GM23338 (cell line): ENCODE results near the gene PAX5. TPM values are rescaled to one million over a fixed set of nuclear protein-coding genes. Genes with fewer than 3 reads are reported as not detected.

ENCODE experiments used
- ATAC-seq: fragments of 200-7000 bp; cut with Tn5 transposase; 3 replicates; pipeline ENCODE4 v1.9.1; 2020
- DNase-seq: peaks from one replicate; pipeline ENCODE4 v3.0.0-alpha.2; 2015; ENCODE audit warnings: low spot score
- H2AFZ ChIP-seq: fragments of 200-600 bp; sonication (generic); 2 replicates; pipeline ENCODE4 v1.8.0; 2016; ENCODE audit warnings: antibody characterized with exemption, mild to moderate bottlenecking, moderate library complexity
- H3F3A ChIP-seq: fragments of 200-600 bp; sonication (generic); replicated peaks from 2 replicates; pipeline ENCODE4 v1.8.0; 2017; ENCODE audit warnings: antibody characterized with exemption, mixed run types, low read depth
- H3K27ac ChIP-seq: fragments of 200-600 bp; sonication (generic); 2 replicates; pipeline ENCODE4 v1.6.1; 2016; ENCODE audit warnings: low read depth
- H3K27me3 ChIP-seq: fragments of 200-600 bp; sonication (generic); 2 replicates; pipeline ENCODE4 v1.8.0; 2016; ENCODE audit warnings: mild to moderate bottlenecking, mixed run types, moderate library complexity; ENCODE audit not compliant: insufficient read depth
- H3K36me3 ChIP-seq: fragments of 200-600 bp; sonication (generic); 2 replicates; pipeline ENCODE4 v1.8.0; 2016; ENCODE audit warnings: mild to moderate bottlenecking; ENCODE audit not compliant: insufficient read depth
- H3K4me1 ChIP-seq: fragments of 200-600 bp; sonication (generic); 2 replicates; pipeline ENCODE4 v1.8.0; 2016; ENCODE audit warnings: mild to moderate bottlenecking, moderate library complexity; ENCODE audit not compliant: insufficient read depth
- H3K4me2 ChIP-seq: fragments of 200-600 bp; sonication (generic); 2 replicates; pipeline ENCODE4 v1.7.1; 2017; ENCODE audit warnings: mixed run types
- H3K4me3 ChIP-seq: fragments of 200-600 bp; sonication (generic); 2 replicates; pipeline ENCODE4 v1.6.1; 2016; ENCODE audit warnings: mixed run types
- H3K79me2 ChIP-seq: fragments of 200-600 bp; sonication (generic); replicated peaks from 2 replicates; pipeline ENCODE4 v1.8.0; 2017; ENCODE audit warnings: mild to moderate bottlenecking; ENCODE audit not compliant: insufficient read depth
- H3K9me2 ChIP-seq: fragments of 200-600 bp; sonication (generic); 2 replicates; pipeline ENCODE4 v1.8.0; 2017; ENCODE audit not compliant: insufficient read depth
- H4K20me1 ChIP-seq: fragments of 200-600 bp; sonication (generic); replicated peaks from 2 replicates; pipeline ENCODE4 v1.8.0; 2017; ENCODE audit warnings: mild to moderate bottlenecking; ENCODE audit not compliant: insufficient read depth
- H3K27ac Mint-ChIP-seq: 2 replicates; pipeline ENCODE4 v1.8.0; 2020; ENCODE audit warnings: inconsistent platforms, mild to moderate bottlenecking, moderate library complexity, mixed read lengths
- H3K27me3 Mint-ChIP-seq: 3 replicates; pipeline ENCODE4 v1.8.0; 2022; ENCODE audit warnings: low read depth, mild to moderate bottlenecking, moderate library complexity, mixed read lengths, inconsistent platforms; ENCODE audit not compliant: insufficient read depth, poor library complexity
- H3K36me3 Mint-ChIP-seq: 3 replicates; pipeline ENCODE4 v1.8.0; 2021; ENCODE audit warnings: low read depth, mild to moderate bottlenecking, inconsistent platforms, moderate library complexity, mixed read lengths
- H3K4me1 Mint-ChIP-seq: 3 replicates; pipeline ENCODE4 v1.8.0; 2020; ENCODE audit warnings: mild to moderate bottlenecking, inconsistent platforms, mixed read lengths
- H3K4me3 Mint-ChIP-seq: 3 replicates; pipeline ENCODE4 v1.8.0; 2021; ENCODE audit warnings: moderate library complexity, mild to moderate bottlenecking, inconsistent platforms, mixed read lengths
- H3K9me3 Mint-ChIP-seq: 3 replicates; pipeline ENCODE4 v1.8.0; 2020; ENCODE audit warnings: moderate library complexity, mild to moderate bottlenecking, inconsistent platforms, mixed read lengths
- CREB1 ChIP-seq: fragments of 250-450 bp; sonication (Bioruptor Pico); IDR thresholded peaks from 2 replicates; pipeline ENCODE4 v1.5.0; 2020; ENCODE audit warnings: low read depth, mild to moderate bottlenecking, moderate library complexity
- CTCF ChIP-seq, 2 experiments: fragments of 200-600 bp in 1 of 2; sonication (generic) in 1 of 2; conservative IDR thresholded peaks; 2 replicates each; pipeline versions ENCODE4 v1.5.1 to v1.6.1; 2016 to 2017; ENCODE audit warnings: antibody characterized with exemption in 2 of 2, low read depth in 2 of 2, mild to moderate bottlenecking in 2 of 2, moderate library complexity in 1 of 2
- POLR2AphosphoS5 ChIP-seq: IDR thresholded peaks from 2 replicates; pipeline ENCODE4 v1.6.1; 2016; ENCODE audit warnings: antibody characterized with exemption, low read depth
- STAT1 ChIP-seq: IDR thresholded peaks from one replicate; pipeline ENCODE4 v1.6.1; 2016; ENCODE audit warnings: antibody characterized with exemption; ENCODE audit not compliant: unreplicated experiment
- polyA plus RNA-seq: library from polyadenylated mRNA; unstranded; fragments of >200 nt; fragmentation: Nextera tagmentation; extraction: Ambion mirVana; gene quantifications from 2 replicates; pipeline ENCODE4 v1.2.1, GENCODE V29; 2016
- total RNA-seq: library from RNA; depleted of rRNA; stranded (reverse); fragments of >200 nt; shearing (Covaris generic); gene quantifications from 2 replicates; pipeline ENCODE4 v1.2.3, GENCODE V29; 2014

The PAX5 gene
- total and polyA plus RNA-seq, 2 experiments from 2014 or later, result 0.17 to 0.60 TPM

DNA sequence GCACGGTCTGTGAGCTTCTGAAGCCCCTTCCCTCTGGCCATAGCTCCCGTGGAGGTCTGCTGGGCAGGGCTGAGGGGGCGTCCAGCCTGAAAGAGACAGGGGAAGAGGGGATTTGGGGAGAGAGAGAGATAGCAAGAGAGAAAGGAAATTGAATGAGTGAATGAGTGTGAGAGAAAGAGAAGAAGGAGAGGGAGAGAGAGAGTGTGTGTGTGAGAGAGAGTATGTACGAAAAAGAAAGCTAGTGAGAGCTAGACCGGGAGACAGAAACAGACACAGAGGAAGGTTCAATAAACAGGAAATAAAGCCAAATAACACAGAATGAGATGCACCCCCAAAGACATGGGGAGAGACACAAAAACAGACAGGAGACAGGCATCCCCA, 37.4 kb downstream of the PAX5 start:
- Histone ChIP-seq H2AFZ (peak overlapping the region; percentile 91), H3K79me2 (no peaks in the 10 kb centered on the region), H3K27ac (no peak overlapping the region), H3K27me3 (peaks cover 51% of the 10 kb centered on the region), H3K36me3 (no peaks in the 10 kb centered on the region; the same call in 1 of the 2 replicates), H3K4me1 (peaks cover 17% of the 10 kb centered on the region; the same call in 1 of the 2 replicates), H3F3A (no peaks in the 10 kb centered on the region), H3K4me3 (no peak overlapping the region), H3K9me2 (no peaks in the 10 kb centered on the region), H4K20me1 (no peaks in the 10 kb centered on the region), H3K4me2 (peak overlapping the region; percentile 76)
- ATAC-seq (no peak), DNase-seq (no peak)
- Mint-ChIP-seq H3K9me3 (no peaks in the 10 kb centered on the region), H3K27me3 (peaks cover 23% of the 10 kb centered on the region), H3K4me1 (peaks cover 20% of the 10 kb centered on the region), H3K27ac (no peak overlapping the region), H3K36me3 (no peaks in the 10 kb centered on the region), H3K4me3 (no peak overlapping the region)
- TF ChIP-seq STAT1, result no peak
- no peak for TF ChIP-seq POLR2AphosphoS5
- TF ChIP-seq CREB1, result no peak

DNA sequence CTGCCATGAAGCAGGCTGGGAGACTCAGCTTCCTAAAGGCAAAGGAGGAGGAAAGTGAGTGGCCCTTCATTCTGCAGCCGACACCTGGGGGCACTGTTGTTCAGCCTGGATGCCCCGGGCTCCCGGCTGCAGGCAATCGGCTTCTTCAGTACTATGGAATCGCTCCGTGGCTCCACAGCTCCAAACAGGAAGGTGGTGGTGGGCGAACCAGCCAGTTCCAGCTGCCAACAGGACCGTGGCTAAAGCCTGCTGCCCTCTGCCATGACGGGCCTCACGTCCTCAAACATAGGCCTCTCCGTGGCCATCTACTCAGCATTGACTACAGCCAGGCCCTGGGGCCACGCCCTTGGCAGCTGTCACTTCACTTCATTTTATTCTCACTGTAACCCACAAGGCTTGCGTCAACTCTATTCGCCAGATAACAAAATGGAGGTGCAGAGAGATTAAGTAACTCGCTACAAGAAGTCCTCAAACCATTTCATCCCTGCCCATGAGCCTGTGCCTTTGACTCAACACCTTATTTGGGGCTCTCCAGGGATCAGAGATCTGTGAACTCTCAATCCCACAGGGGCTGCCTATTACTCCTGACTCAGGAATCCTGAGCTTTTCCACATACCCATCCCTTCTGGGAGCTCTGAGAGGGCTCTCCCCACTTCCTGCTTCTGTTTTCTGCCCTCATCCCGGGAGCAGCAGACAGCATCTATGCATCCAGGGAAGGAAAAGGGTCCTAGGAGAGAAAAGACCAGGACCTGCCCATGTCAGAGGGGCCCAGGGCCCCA, 38.0 kb downstream of the PAX5 start:
- TF ChIP-seq CTCF (conservative IDR thresholded peaks at IDR 0.05; ENCODE audit: low read depth in 2 of 2) (peak; percentile 83 to 95), STAT1 (no peak)
- Mint-ChIP-seq H3K27ac (no peak overlapping the region), H3K36me3 (no peaks in the 10 kb centered on the region), H3K4me3 (peak overlapping the region; percentile 42; the same call in 2 of the 3 replicates), H3K9me3 (no peaks in the 10 kb centered on the region), H3K4me1 (peaks cover 20% of the 10 kb centered on the region), H3K27me3 (peaks cover 22% of the 10 kb centered on the region)
- H3K4me2 ChIP-seq, result peak overlapping the region; percentile 76
- H2AFZ ChIP-seq, result peak overlapping the region; percentile 91
- no peaks in the 10 kb centered on the region; the same call in 1 of the 2 replicates for H3K36me3 ChIP-seq
- peaks cover 48% of the 10 kb centered on the region for H3K27me3 ChIP-seq
- H3K79me2 ChIP-seq, result no peaks in the 10 kb centered on the region
- H3K4me3 ChIP-seq, result peak overlapping the region; percentile 41
- H3K9me2 ChIP-seq, result no peaks in the 10 kb centered on the region
- H3K27ac ChIP-seq, result no peak overlapping the region
- peaks cover 17% of the 10 kb centered on the region; the same call in 1 of the 2 replicates for H3K4me1 ChIP-seq
- peak; percentile 87 for ATAC-seq
- peak; percentile 93 for DNase-seq
- H3F3A ChIP-seq, result no peaks in the 10 kb centered on the region
- H4K20me1 ChIP-seq, result no peaks in the 10 kb centered on the region

DNA sequence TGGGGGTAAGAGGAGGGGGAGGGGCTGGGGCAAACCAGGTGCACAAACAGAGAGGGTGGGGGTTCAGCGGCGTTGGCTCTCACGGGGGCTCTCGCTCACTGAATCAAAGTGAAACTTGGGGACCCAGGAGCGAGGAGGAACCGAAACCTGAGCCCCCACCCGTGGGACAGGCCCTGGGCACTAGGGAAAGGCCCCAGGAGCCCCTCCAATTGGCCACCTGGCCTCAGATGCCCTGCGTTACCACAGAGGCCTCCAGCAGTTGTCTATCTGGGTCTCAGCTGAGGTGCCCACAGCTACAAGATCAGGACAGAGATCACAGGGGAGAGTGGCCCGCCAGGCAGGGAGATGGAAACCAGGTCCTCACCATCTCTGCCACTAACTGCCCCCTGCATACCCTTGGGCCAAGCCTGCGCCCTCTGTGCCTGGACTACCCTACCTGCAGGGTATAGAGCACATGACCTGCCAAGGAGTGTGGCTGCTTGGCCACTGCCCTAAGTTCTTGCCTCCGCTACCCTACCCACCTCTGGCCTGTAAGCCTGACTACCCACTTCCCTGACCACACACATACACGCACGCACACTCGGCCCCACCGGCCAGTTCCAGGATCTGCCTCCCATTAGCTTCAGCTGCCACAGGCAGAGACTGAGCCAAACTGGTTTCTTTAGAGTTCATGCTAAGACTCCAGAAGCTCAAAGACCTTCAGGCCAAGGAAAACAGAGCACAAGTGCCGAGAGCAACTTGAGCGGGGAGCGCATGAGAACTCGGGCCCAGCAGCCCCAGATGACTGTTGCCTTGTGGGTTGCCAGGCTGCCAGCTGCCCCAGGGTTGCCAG, 39.9 kb downstream of the PAX5 start:
- no peaks in the 10 kb centered on the region for H3K36me3 Mint-ChIP-seq
- H2AFZ ChIP-seq, result no peak overlapping the region
- H3K9me2 ChIP-seq, result no peaks in the 10 kb centered on the region
- no peak overlapping the region; the same call in 1 of the 2 replicates for H3K27ac Mint-ChIP-seq
- H3K4me3 ChIP-seq, result no peak overlapping the region
- peaks cover 55% of the 10 kb centered on the region for H3K27me3 ChIP-seq
- H3K27ac ChIP-seq, result no peak overlapping the region
- no peak overlapping the region for H3K4me3 Mint-ChIP-seq
- ATAC-seq (no peak), DNase-seq (no peak)
- H3K27me3 Mint-ChIP-seq, result peaks cover 26% of the 10 kb centered on the region
- TF ChIP-seq POLR2AphosphoS5, result no peak
- H3K4me1 ChIP-seq, result peaks cover 14% of the 10 kb centered on the region; the same call in 1 of the 2 replicates
- H4K20me1 ChIP-seq, result no peaks in the 10 kb centered on the region
- H3K9me3 Mint-ChIP-seq, result no peaks in the 10 kb centered on the region
- peaks cover 13% of the 10 kb centered on the region for H3K4me1 Mint-ChIP-seq
- H3F3A ChIP-seq, result no peaks in the 10 kb centered on the region
- no peaks in the 10 kb centered on the region for H3K79me2 ChIP-seq
- H3K4me2 ChIP-seq, result no peak overlapping the region
- no peaks in the 10 kb centered on the region; the same call in 1 of the 2 replicates for H3K36me3 ChIP-seq
